DND-41 (cell line): ENCODE results near the gene SLC11A1.

Source experiments
- CTCF ChIP-seq: IDR thresholded peaks from 2 replicates; pipeline ENCODE4 v1.5.1; 2012; ENCODE audit warnings: borderline replicate concordance, low read length, moderate library complexity, mild to moderate bottlenecking; ENCODE audit not compliant: poor library complexity, severe bottlenecking; ENCODE audit errors: extremely low read depth
- EZH2 ChIP-seq: IDR thresholded peaks from 3 replicates; pipeline ENCODE4 v1.6.1; 2012; ENCODE audit warnings: borderline replicate concordance, low read depth, mild to moderate bottlenecking, moderate library complexity, low read length, inconsistent platforms; ENCODE audit not compliant: severe bottlenecking

GRCh38 chr2:218381916-218382366 lies at the start of gene SLC11A1:
- TF ChIP-seq CTCF (no peak), EZH2 (no peak)
